Endodermal cell (in vitro differentiated cells): ENCODE measurements around the gene PAK1. TPM values are rescaled to one million over a fixed set of nuclear protein-coding genes. Genes with fewer than 3 reads are reported as not detected.

Source experiments
- DNase-seq: peaks from one replicate; pipeline ENCODE4 v3.0.0-alpha.2; 2017
- H3K27ac ChIP-seq: 2 replicates; pipeline ENCODE4 v1.5.1; 2013; ENCODE audit warnings: mild to moderate bottlenecking, low read depth, low read length, moderate library complexity
- H3K27me3 ChIP-seq: 2 replicates; pipeline ENCODE4 v1.6.1; 2013; ENCODE audit warnings: mild to moderate bottlenecking, low read length, moderate library complexity; ENCODE audit not compliant: insufficient read depth, control insufficient read depth, poor library complexity, severe bottlenecking
- H3K36me3 ChIP-seq: 2 replicates; pipeline ENCODE4 v1.7.0; 2013; ENCODE audit warnings: mild to moderate bottlenecking, low read length, moderate library complexity; ENCODE audit not compliant: control insufficient read depth, insufficient read depth
- H3K4me1 ChIP-seq: one replicate; pipeline ENCODE4 v1.7.0; 2013; ENCODE audit warnings: low read length; ENCODE audit not compliant: control insufficient read depth, insufficient read depth
- H3K4me3 ChIP-seq: 2 replicates; pipeline ENCODE4 v1.5.1; 2013; ENCODE audit warnings: mild to moderate bottlenecking, low read length, moderate library complexity
- H3K9ac ChIP-seq: 2 replicates; pipeline ENCODE4 v1.6.1; 2013; ENCODE audit warnings: mild to moderate bottlenecking, low read length, moderate library complexity; ENCODE audit not compliant: poor library complexity, severe bottlenecking; ENCODE audit errors: extremely low read depth
- H3K9me3 ChIP-seq: 2 replicates; pipeline ENCODE4 v1.6.1; 2013; ENCODE audit warnings: mild to moderate bottlenecking, low read length, moderate library complexity; ENCODE audit not compliant: control insufficient read depth
- H3K27ac Mint-ChIP-seq: 2 replicates; pipeline ENCODE4 v1.8.0; 2020; ENCODE audit warnings: mixed read lengths
- H3K27me3 Mint-ChIP-seq: 2 replicates; pipeline ENCODE4 v1.8.0; 2021; ENCODE audit warnings: mild to moderate bottlenecking, mixed read lengths; ENCODE audit not compliant: insufficient read depth
- H3K36me3 Mint-ChIP-seq: 2 replicates; pipeline ENCODE4 v1.8.0; 2020; ENCODE audit warnings: low read depth, mixed read lengths
- H3K4me1 Mint-ChIP-seq: 2 replicates; pipeline ENCODE4 v1.8.0; 2020; ENCODE audit warnings: mixed read lengths
- H3K4me3 Mint-ChIP-seq: 2 replicates; pipeline ENCODE4 v1.8.0; 2020; ENCODE audit warnings: mild to moderate bottlenecking, moderate library complexity, mixed read lengths
- H3K9me3 Mint-ChIP-seq: 2 replicates; pipeline ENCODE4 v1.8.0; 2020; ENCODE audit warnings: mild to moderate bottlenecking, mixed read lengths
- CTCF ChIP-seq: fragments of 200-600 bp; sonication (generic); conservative IDR thresholded peaks from 2 replicates; pipeline ENCODE4 v1.5.0; 2021; ENCODE audit warnings: antibody characterized with exemption, mild to moderate bottlenecking
- WGBS, 2 experiments: methylation state at CpG; one replicate each; pipeline versions ENCODE4 v1.1.5 to v1.1.7; 2013; ENCODE audit warnings: missing lambda C conversion rate in 2 of 2, mixed read lengths in 1 of 2; ENCODE audit not compliant: insufficient coverage in 1 of 2, insufficient read length in 1 of 2; 5-methylcytosine and 5-hydroxymethylcytosine counted together
- total RNA-seq, 2 donors: library from RNA; stranded (reverse); fragmentation: NEBNext Ultra II Directional in 1 of 2; extraction: Animal tissue kit (Norgen Biotek cat#: 25700) in 1 of 2; gene quantifications; 2 replicates in 1 of 2; 3 replicates in 1 of 2; pipeline ENCODE4 v1.2.1, GENCODE V29; 2021

Gene PAK1
- total RNA-seq, 2 donors from 2014 or later: 91.3 to 94.9 TPM

- no peak for DNase-seq
- H3K27ac Mint-ChIP-seq: no peak overlapping the region
- no peak overlapping the region for H3K9ac ChIP-seq
- no peaks in the 10 kb centered on the region for H3K9me3 ChIP-seq
- H3K27me3 Mint-ChIP-seq: no peaks in the 10 kb centered on the region
- peaks cover 4% of the 10 kb centered on the region for H3K4me1 ChIP-seq
- no peak overlapping the region for H3K4me3 Mint-ChIP-seq
- H3K27ac ChIP-seq: no peak overlapping the region
- no peak for TF ChIP-seq CTCF
- WGBS, 2 experiments: 94% methylated on average over 3 of the region's 3 CpGs; no CpG with 5 or more reads in 1 of the 2 experiments
- no peak overlapping the region for H3K4me3 ChIP-seq
- H3K36me3 ChIP-seq: no peaks in the 10 kb centered on the region
- peaks cover 4% of the 10 kb centered on the region for H3K36me3 Mint-ChIP-seq
- H3K9me3 Mint-ChIP-seq: no peaks in the 10 kb centered on the region
- peaks cover 46% of the 10 kb centered on the region for H3K4me1 Mint-ChIP-seq
- H3K27me3 ChIP-seq: no peaks in the 10 kb centered on the region
Measured at GRCh38 chr11:77406396-77406795, 67.5 kb downstream of the PAK1 start.

DNA sequence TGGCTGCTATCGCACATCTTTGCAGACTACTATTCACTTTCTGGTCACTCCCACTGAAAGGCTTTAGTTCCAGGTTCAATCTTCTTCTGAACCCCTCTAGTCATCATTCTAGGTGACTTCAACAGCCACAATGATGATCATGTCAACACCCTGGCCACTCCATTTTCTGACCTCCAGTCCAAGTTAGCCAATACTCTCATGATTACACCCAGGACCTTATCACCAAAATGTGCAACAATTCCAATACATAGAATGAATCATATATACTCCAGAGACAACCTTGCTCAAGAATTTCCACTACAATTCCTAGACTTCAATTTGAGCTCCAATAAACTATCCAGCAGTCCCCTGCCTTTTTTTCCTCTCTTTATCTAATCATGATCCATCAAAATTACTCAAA is 70.7 kb downstream of the PAK1 start:
- Histone ChIP-seq H3K27me3 (no peaks in the 10 kb centered on the region), H3K27ac (no peak overlapping the region), H3K4me1 (peaks cover 4% of the 10 kb centered on the region), H3K36me3 (no peaks in the 10 kb centered on the region), H3K9ac (no peak overlapping the region), H3K4me3 (no peak overlapping the region), H3K9me3 (no peaks in the 10 kb centered on the region)
- 86 to 98% methylated on average over 1 of the region's 1 CpG for WGBS, 2 experiments
- H3K9me3 Mint-ChIP-seq: no peaks in the 10 kb centered on the region
- peaks cover 6% of the 10 kb centered on the region for H3K36me3 Mint-ChIP-seq
- H3K27ac Mint-ChIP-seq: peak overlapping the region; percentile 24
- no peak for DNase-seq
- no peak for TF ChIP-seq CTCF
- H3K4me3 Mint-ChIP-seq: no peak overlapping the region
- no peaks in the 10 kb centered on the region for H3K27me3 Mint-ChIP-seq
- H3K4me1 Mint-ChIP-seq: peaks cover 37% of the 10 kb centered on the region

GRCh38 chr11:77402218-77402556 is 71.7 kb downstream of the PAK1 start:
- 77 to 93% methylated on average over 3 of the region's 3 CpGs for WGBS, 2 experiments

More at GRCh38 chr11:77402218-77402556, 71.7 kb downstream of the PAK1 start:
- no peak for TF ChIP-seq CTCF
- H3K4me3 Mint-ChIP-seq: no peak overlapping the region
- peaks cover 7% of the 10 kb centered on the region for H3K36me3 Mint-ChIP-seq
- no peaks in the 10 kb centered on the region for H3K27me3 ChIP-seq
- peaks cover 4% of the 10 kb centered on the region for H3K4me1 ChIP-seq
- no peak overlapping the region for H3K4me3 ChIP-seq
- DNase-seq: no peak
- no peaks in the 10 kb centered on the region for H3K36me3 ChIP-seq
- peak overlapping the region; percentile 41 for H3K27ac Mint-ChIP-seq
- no peaks in the 10 kb centered on the region for H3K9me3 Mint-ChIP-seq
- no peak overlapping the region for H3K27ac ChIP-seq
- no peaks in the 10 kb centered on the region for H3K9me3 ChIP-seq
- H3K9ac ChIP-seq: no peak overlapping the region
- no peaks in the 10 kb centered on the region for H3K27me3 Mint-ChIP-seq
- H3K4me1 Mint-ChIP-seq: peaks cover 28% of the 10 kb centered on the region
